IMR-90 (cell line): ENCODE results near the gene CDK17. TPM values are rescaled to one million over a fixed set of nuclear protein-coding genes. Genes with fewer than 3 reads are reported as not detected.

Experiments
- ATAC-seq: fragments of 200-7000 bp; cut with Tn5 transposase; 2 replicates; pipeline ENCODE4 v1.9.1; 2020; ENCODE audit warnings: low read depth, mild to moderate bottlenecking, moderate library complexity
- BruUV-seq: library from RNA; stranded (reverse); fragments of 400-500 nt; replicated peaks from 2 replicates; lab custom pipeline; 2021; lab: Mats Ljungman, UMichigan
- CTCF ChIA-PET: fragments of 300-600 bp; formaldehyde crosslinking; extraction: SDS; loops from one replicate; lab custom pipeline; 2021; ENCODE audit warnings: antibody characterized with exemption; lab: Yijun Ruan, JAX
- POLR2A ChIA-PET: fragments of 300-600 bp; sonication (Branson Sonifier 250); formaldehyde crosslinking; loops from one replicate; lab custom pipeline; 2022; ENCODE audit warnings: antibody characterized with exemption; ENCODE audit not compliant: unreplicated experiment; lab: Charles Lee
- DNase-seq: peaks from one replicate; pipeline ENCODE4 v3.0.0; 2013
- H2AFZ ChIP-seq: replicated peaks from 2 replicates; pipeline ENCODE3; 2013; ENCODE audit warnings: low read length, mild to moderate bottlenecking; ENCODE audit not compliant: poor library complexity
- H2AK5ac ChIP-seq: 2 replicates; pipeline ENCODE4 v1.6.1; 2013; ENCODE audit warnings: low read depth, low read length, inconsistent platforms
- H2AK9ac ChIP-seq: replicated peaks from 2 replicates; pipeline ENCODE3; 2013; ENCODE audit warnings: mild to moderate bottlenecking, low read depth, low read length, moderate library complexity; ENCODE audit not compliant: poor library complexity
- H2BK120ac ChIP-seq: 2 replicates; pipeline ENCODE4 v1.6.1; 2013; ENCODE audit warnings: low read depth, low read length, inconsistent platforms
- H2BK15ac ChIP-seq: 3 replicates; pipeline ENCODE4 v1.6.1; 2013; ENCODE audit warnings: low read depth, low read length, inconsistent platforms
- H2BK20ac ChIP-seq: 2 replicates; pipeline ENCODE4 v1.6.1; 2013; ENCODE audit warnings: low read depth, mild to moderate bottlenecking, inconsistent platforms, low read length, moderate library complexity
- H2BK5ac ChIP-seq: 2 replicates; pipeline ENCODE4 v1.6.1; 2013; ENCODE audit warnings: mild to moderate bottlenecking, low read depth, low read length, inconsistent platforms; ENCODE audit not compliant: poor library complexity, severe bottlenecking
- H3K14ac ChIP-seq: replicated peaks from 2 replicates; pipeline ENCODE4 v1.6.1; 2013; ENCODE audit warnings: low read depth, low read length, inconsistent platforms
- H3K18ac ChIP-seq: 2 replicates; pipeline ENCODE4 v1.6.1; 2013; ENCODE audit warnings: low read depth, low read length, control low read depth
- H3K23ac ChIP-seq: 2 replicates; pipeline ENCODE4 v1.6.1; 2013; ENCODE audit warnings: low read depth, low read length, inconsistent platforms
- H3K27ac ChIP-seq: 2 replicates; pipeline ENCODE4 v1.5.1; 2013; ENCODE audit warnings: mild to moderate bottlenecking, control low read depth, low read length; ENCODE audit not compliant: insufficient read depth
- H3K27me3 ChIP-seq: 2 replicates; pipeline ENCODE4 v1.6.1; 2013; ENCODE audit warnings: low read length; ENCODE audit not compliant: control insufficient read depth, insufficient read depth
- H3K36me3 ChIP-seq: 2 replicates; pipeline ENCODE4 v1.6.1; 2013; ENCODE audit warnings: low read length, mixed read lengths; ENCODE audit not compliant: control insufficient read depth, insufficient read depth
- H3K4ac ChIP-seq: 2 replicates; pipeline ENCODE4 v1.6.1; 2013; ENCODE audit warnings: low read depth, low read length, inconsistent platforms
- H3K4me1 ChIP-seq: 2 replicates; pipeline ENCODE4 v1.6.1; 2013; ENCODE audit warnings: low read length, mixed read lengths; ENCODE audit not compliant: control insufficient read depth, insufficient read depth
- H3K4me2 ChIP-seq: 2 replicates; pipeline ENCODE4 v1.6.1; 2013; ENCODE audit warnings: low read depth, mild to moderate bottlenecking, control low read depth, low read length, moderate library complexity
- H3K4me3 ChIP-seq: 2 replicates; pipeline ENCODE4 v1.5.1; 2013; ENCODE audit warnings: low read depth, mild to moderate bottlenecking, control low read depth, low read length, moderate library complexity; ENCODE audit not compliant: insufficient read depth
- H3K56ac ChIP-seq: 2 replicates; pipeline ENCODE4 v1.6.1; 2013; ENCODE audit warnings: low read length, inconsistent platforms; ENCODE audit not compliant: insufficient read depth; ENCODE audit errors: extremely low read depth
- H3K79me1 ChIP-seq, 2 experiments: 2 replicates each; pipeline ENCODE4 v1.6.1; 2013; ENCODE audit warnings: low read length in 2 of 2, inconsistent platforms in 1 of 2, low read depth in 1 of 2
- H3K9ac ChIP-seq: 2 replicates; pipeline ENCODE4 v1.6.1; 2013; ENCODE audit warnings: low read depth, low read length, control low read depth
- H3K9me1 ChIP-seq: 2 replicates; pipeline ENCODE4 v1.6.1; 2013; ENCODE audit warnings: low read length, inconsistent platforms; ENCODE audit not compliant: insufficient read depth
- H3K9me3 ChIP-seq: 2 replicates; pipeline ENCODE4 v1.6.1; 2013; ENCODE audit warnings: low read length; ENCODE audit not compliant: control insufficient read depth, insufficient read depth
- H4K20me1 ChIP-seq: 2 replicates; pipeline ENCODE4 v1.6.1; 2013; ENCODE audit warnings: low read length, inconsistent platforms; ENCODE audit not compliant: insufficient read depth
- H4K5ac ChIP-seq: 2 replicates; pipeline ENCODE4 v1.6.1; 2013; ENCODE audit warnings: mild to moderate bottlenecking, low read depth, low read length, control low read depth
- H4K8ac ChIP-seq, 2 experiments: 2 replicates each; pipeline ENCODE4 v1.6.1; 2013; ENCODE audit warnings: low read depth in 2 of 2, low read length in 2 of 2, control low read depth in 1 of 2, inconsistent platforms in 1 of 2
- H4K91ac ChIP-seq: 2 replicates; pipeline ENCODE4 v1.6.1; 2013; ENCODE audit warnings: low read depth, low read length, inconsistent platforms; ENCODE audit not compliant: insufficient read depth
- BHLHE40 ChIP-seq: fragments of 150-350 bp; IDR thresholded peaks from 2 replicates; pipeline ENCODE4 v1.6.1; 2016; ENCODE audit warnings: mild to moderate bottlenecking, low read depth, low read length
- CHD1 ChIP-seq: IDR thresholded peaks from 2 replicates; pipeline ENCODE4 v1.6.1; 2012; ENCODE audit warnings: low read depth, low read length, improper control_type of control experiment
- CTCF ChIP-seq: conservative IDR thresholded peaks from 2 replicates; pipeline ENCODE4 v1.5.1; 2012; ENCODE audit warnings: mild to moderate bottlenecking, low read depth, low read length, improper control_type of control experiment
- FOS ChIP-seq: fragments of 150-350 bp; IDR thresholded peaks from 2 replicates; pipeline ENCODE4 v1.6.1; 2016; ENCODE audit warnings: low read depth, low read length
- MAFK ChIP-seq: IDR thresholded peaks from 2 replicates; pipeline ENCODE4 v1.6.1; 2012; ENCODE audit warnings: low read depth, low read length, improper control_type of control experiment
- MAZ ChIP-seq: IDR thresholded peaks from 2 replicates; pipeline ENCODE4 v1.6.1; 2012; ENCODE audit warnings: low read depth, mild to moderate bottlenecking, low read length, improper control_type of control experiment, moderate library complexity, borderline replicate concordance
- NFE2L2 ChIP-seq: fragments of 150-350 bp; IDR thresholded peaks from 2 replicates; pipeline ENCODE4 v1.6.1; 2016; ENCODE audit warnings: low read depth, mild to moderate bottlenecking, low read length
- RFX5 ChIP-seq: IDR thresholded peaks from 2 replicates; pipeline ENCODE4 v1.8.0; 2012; ENCODE audit warnings: low read depth, mild to moderate bottlenecking, low read length, moderate library complexity
- SMC3 ChIP-seq: fragments of 150-350 bp; IDR thresholded peaks from 2 replicates; pipeline ENCODE4 v1.6.1; 2016; ENCODE audit warnings: low read depth, mild to moderate bottlenecking, antibody characterized with exemption, low read length, moderate library complexity
- USF2 ChIP-seq: fragments of 150-350 bp; IDR thresholded peaks from 2 replicates; pipeline ENCODE4 v1.6.1; 2017; ENCODE audit warnings: mild to moderate bottlenecking, antibody characterized with exemption, low read length, low read depth
- WGBS, 2 experiments: methylation state at CpG; one replicate each; pipeline versions ENCODE4 v1.1.5 to v1.1.7; 2013; ENCODE audit warnings: missing lambda C conversion rate in 2 of 2; ENCODE audit not compliant: insufficient read length in 1 of 2; ENCODE audit errors: extremely low coverage in 2 of 2; 5-methylcytosine and 5-hydroxymethylcytosine counted together
- dilution Hi-C: fragments of 300-500 bp; cut with HindIII; formaldehyde crosslinking; loops from one replicate; pipeline ENCODE4 v1.14.3; 2018; ENCODE audit warnings: low sequenced_read_pairs; ENCODE audit not compliant: unreplicated experiment
- in situ Hi-C: fragments of 300-500 bp; cut with MboI; formaldehyde crosslinking; loops from 3 replicates; pipeline ENCODE4 v1.14.3; 2019; ENCODE audit warnings: low sequenced_read_pairs, inconsistent platforms, mixed read lengths
- intact Hi-C: fragments of 100-400 bp; cut with micrococcal nuclease; formaldehyde crosslinking; loops from 2 replicates; pipeline ENCODE4 v1.10.0; 2022
- polyA plus RNA-seq, 3 experiments: library from polyadenylated mRNA; depleted of rRNA; stranded (reverse); fragments of >200 nt; gene quantifications; 2 replicates each; pipeline ENCODE4 v1.2.3, GENCODE V29; 2012; ENCODE audit warnings: low replicate concordance in 1 of 3
- total RNA-seq: library from RNA; depleted of rRNA; stranded (reverse); fragments of >200 nt; gene quantifications from 2 replicates; pipeline ENCODE4 v1.2.3, GENCODE V29; 2012

CDK17 gene
- total and polyA plus RNA-seq, 2 of the 4 experiments (the other 2 are of a cell fraction): 14.5 to 50.2 TPM

DNA sequence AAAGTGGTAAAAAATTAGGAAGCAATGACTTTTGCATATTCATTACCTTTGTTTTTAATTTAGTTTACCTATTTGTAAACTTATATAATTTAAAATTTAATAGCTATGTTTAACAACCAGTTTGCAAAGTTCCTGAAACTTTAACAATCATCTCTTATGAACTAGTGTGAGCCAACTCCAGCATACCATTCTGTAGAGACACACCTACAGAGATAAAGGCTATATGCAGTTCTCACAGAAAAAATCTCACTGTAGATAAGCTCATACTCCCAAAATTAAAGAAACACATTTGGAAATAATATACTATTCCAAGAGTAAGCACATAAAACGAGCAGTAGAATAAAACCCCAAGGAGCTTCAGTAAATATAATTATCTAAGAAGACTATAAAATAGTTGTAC, 77.5 kb downstream of the CDK17 start:
- Histone ChIP-seq H4K5ac (no peak overlapping the region), H2BK20ac (no peak overlapping the region), H3K9me3 (no peaks in the 10 kb centered on the region), H4K8ac (no peak overlapping the region), H3K27me3 (no peaks in the 10 kb centered on the region), H2AK9ac (no peak overlapping the region), H2BK120ac (no peak overlapping the region), H4K91ac (no peak overlapping the region), H3K9ac (no peak overlapping the region), H2BK5ac (no peak overlapping the region), H3K23ac (no peak overlapping the region), H3K36me3 (peaks cover 13% of the 10 kb centered on the region), H3K27ac (no peak overlapping the region), H2AFZ (no peak overlapping the region), H2BK15ac (no peak overlapping the region), H3K14ac (no peak overlapping the region), H3K4me2 (no peak overlapping the region), H3K56ac (no peak overlapping the region), H2AK5ac (no peak overlapping the region), H3K4ac (no peak overlapping the region), H3K4me3 (no peak overlapping the region), H3K79me1 (peaks cover 24 to 26% of the 10 kb centered on the region in 2 experiments), H3K9me1 (peaks cover 6% of the 10 kb centered on the region; the same call in 1 of the 2 replicates), H4K20me1 (peaks cover 10% of the 10 kb centered on the region), H3K4me1 (no peaks in the 10 kb centered on the region), H3K18ac (no peak overlapping the region)
- CTCF ChIA-PET: no interaction called here
- TF ChIP-seq BHLHE40 (no peak), MAFK (no peak), CHD1 (no peak), RFX5 (no peak), FOS (no peak), NFE2L2 (no peak), USF2 (no peak), MAZ (no peak), SMC3 (no peak), CTCF (no peak)
- POLR2A ChIA-PET: no interaction called here
- no TSS peak for BruUV-seq
- dilution Hi-C loops (no loop called here), intact Hi-C loops (no loop called here), in situ Hi-C loops (no loop called here)
- ATAC-seq: no peak
- no CpG with 5 or more reads among the region's 1 CpG for WGBS, 2 experiments
- no peak for DNase-seq
